GM12865 (cell line): Measurements from ENCODE around the gene RTN3.

Experiments used
- DNase-seq: peaks from one replicate; pipeline ENCODE4 v3.0.0; 2010; ENCODE audit warnings: low read depth
- H3K4me3 ChIP-seq: 2 replicates; pipeline ENCODE4 v1.5.1; 2011; ENCODE audit warnings: mild to moderate bottlenecking, low read depth, low read length, control low read depth
- CTCF ChIP-seq: IDR thresholded peaks from 2 replicates; pipeline ENCODE4 v1.5.1; 2011; ENCODE audit warnings: low read length, control low read depth, low read depth, inconsistent platforms; ENCODE audit not compliant: insufficient read depth; ENCODE audit errors: missing control alignments

The RTN3 gene

GRCh38 chr11:63705526-63705925 lies 24.2 kb downstream of the RTN3 start:
- no peak for TF ChIP-seq CTCF
- H3K4me3 ChIP-seq = no peak overlapping the region
- no peak for DNase-seq

GRCh38 chr11:63708764-63709163 lies 27.5 kb downstream of the RTN3 start:
- TF ChIP-seq CTCF = no peak
- no peak overlapping the region for H3K4me3 ChIP-seq

GRCh38 chr11:63709336-63709884 lies 28.1 kb downstream of the RTN3 start:
- DNase-seq = no peak
- H3K4me3 ChIP-seq = no peak overlapping the region
- TF ChIP-seq CTCF = no peak

More at GRCh38 chr11:63708764-63709163, 27.5 kb downstream of the RTN3 start:
- DNase-seq = no peak

GRCh38 chr11:63710476-63711217 lies 29.3 kb downstream of the RTN3 start:
- H3K4me3 ChIP-seq = no peak overlapping the region
- no peak for DNase-seq
- no peak for TF ChIP-seq CTCF

GRCh38 chr11:63711838-63712237 lies 30.5 kb downstream of the RTN3 start:
- DNase-seq = no peak
- no peak overlapping the region for H3K4me3 ChIP-seq
- no peak for TF ChIP-seq CTCF

- no peak for DNase-seq
- TF ChIP-seq CTCF = no peak
- H3K4me3 ChIP-seq = no peak overlapping the region
Measured at GRCh38 chr11:63713766-63714165, 32.5 kb downstream of the RTN3 start.

- TF ChIP-seq CTCF = no peak
- H3K4me3 ChIP-seq = no peak overlapping the region
- DNase-seq = no peak
Measured at GRCh38 chr11:63716046-63716445, 34.7 kb downstream of the RTN3 start.
